ENCODE measurements around the gene NDUFAF5. TPM values are rescaled to one million over a fixed set of nuclear protein-coding genes. Genes with fewer than 3 reads are reported as not detected.

Gene NDUFAF5
- total RNA-seq, 1 experiment from 2014 or later = 40.2 TPM

DNA sequence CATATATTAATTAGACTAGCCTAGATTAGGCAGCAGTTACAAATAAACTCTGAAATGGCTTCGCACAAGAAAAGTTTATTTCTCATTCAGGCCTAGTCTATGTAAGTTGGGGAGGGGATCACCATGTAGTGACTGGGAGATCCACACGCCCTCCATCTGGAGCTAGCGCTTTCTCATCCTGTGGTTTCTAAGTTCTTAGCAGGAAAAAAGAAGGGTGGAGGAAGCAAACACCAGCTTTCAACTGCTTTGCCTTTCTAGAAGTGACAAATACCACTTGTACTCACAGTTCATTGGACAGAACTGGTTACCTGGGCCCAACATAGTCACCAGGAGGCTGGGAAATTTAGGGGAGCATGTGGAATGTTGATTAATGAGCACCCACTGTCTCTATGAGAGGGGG lies 46.6 kb downstream of the NDUFAF5 start:
- Histone ChIP-seq H2BK20ac (ENCODE audit: low read depth, low read length, poor library complexity, severe bottlenecking) (no peak overlapping the region), H3K79me1 (ENCODE audit: insufficient read depth, low read depth, low read length, poor library complexity, severe bottlenecking) (no peaks in the 10 kb centered on the region), H3K9me3 (ENCODE audit: control insufficient read depth, low read depth, low read length) (no peaks in the 10 kb centered on the region), H4K20me1 (ENCODE audit: control insufficient read depth, insufficient read depth, insufficient read length) (no peaks in the 10 kb centered on the region), H3K27ac (ENCODE audit: insufficient read length, low read depth, low read length) (no peak overlapping the region), H3K4me2 (ENCODE audit: insufficient read depth, insufficient read length, low read length) (no peak overlapping the region), H2BK120ac (ENCODE audit: low read depth, low read length, poor library complexity, severe bottlenecking) (no peak overlapping the region), H3K14ac (ENCODE audit: insufficient read depth, low read length) (no peak overlapping the region), H4K91ac (ENCODE audit: insufficient read length, low read depth, low read length) (no peak overlapping the region), H2BK5ac (ENCODE audit: insufficient read length, low read length) (no peak overlapping the region), H3K9ac (ENCODE audit: extremely low read depth, insufficient read length, low read length) (no peak overlapping the region), H3K18ac (ENCODE audit: insufficient read length, low read depth, low read length) (no peak overlapping the region), H2AFZ (ENCODE audit: low read length) (no peak overlapping the region), H3K79me2 (ENCODE audit: insufficient read depth, low read length) (no peaks in the 10 kb centered on the region), H4K8ac (replicated peaks; ENCODE audit: insufficient read length, low read depth, low read length) (no peak overlapping the region), H3K23me2 (ENCODE audit: insufficient read length, low read depth, low read length, poor library complexity, severe bottlenecking) (no peaks in the 10 kb centered on the region), H2AK5ac (ENCODE audit: insufficient read length, low read length) (no peak overlapping the region), H3K4ac (ENCODE audit: low read depth, low read length) (no peak overlapping the region), H3K27me3 (ENCODE audit: insufficient read depth, low read length) (no peaks in the 10 kb centered on the region), H4K5ac (ENCODE audit: insufficient read length, low read depth, low read length) (no peak overlapping the region), H3K4me1 (ENCODE audit: insufficient read depth, low read length) (no peaks in the 10 kb centered on the region), H3K23ac (ENCODE audit: insufficient read length, low read depth, low read length) (no peak overlapping the region), H3T11ph (ENCODE audit: low read length) (no peak overlapping the region), H2BK12ac (ENCODE audit: insufficient read length, low read depth, low read length) (no peak overlapping the region), H2BK15ac (ENCODE audit: low read depth, low read length) (no peak overlapping the region), H3K56ac (ENCODE audit: insufficient read length, low read depth, low read length) (no peak overlapping the region)
- H3K27me3 Mint-ChIP-seq (ENCODE audit: low read depth) = no peaks in the 10 kb centered on the region
- H3K27ac Mint-ChIP-seq = no peak overlapping the region
- H3K4me1 Mint-ChIP-seq = no peaks in the 10 kb centered on the region; a peak in 1 of 4 replicates
- WGBS (ENCODE audit: extremely low coverage, insufficient read length, low lambda C conversion rate) = no CpG with 5 or more reads among the region's 3 CpGs
- 0 out of 5 replicates have a peak, but pooled peaks cover 0 to 4% of the 10 kb centered on the region in 2 experiments for H3K9me3 Mint-ChIP-seq
- no peak for TF ChIP-seq CTCF (conservative IDR thresholded peaks at IDR 0.05)
- H3K36me3 Mint-ChIP-seq (ENCODE audit: insufficient read depth in 1 of 3, low read depth in 3 of 3) = no peaks in the 10 kb centered on the region
- DNase-seq = no peak
- H3K4me3 Mint-ChIP-seq = no peak overlapping the region

All from H9 (cell line).